ENCODE results near the gene CHID1. TPM values are rescaled to one million over a fixed set of nuclear protein-coding genes. Genes with fewer than 3 reads are reported as not detected.

Gene CHID1
- total RNA-seq, 3 donors from 2014 or later = 58.3 to 79.5 (median 68.3) TPM

DNA sequence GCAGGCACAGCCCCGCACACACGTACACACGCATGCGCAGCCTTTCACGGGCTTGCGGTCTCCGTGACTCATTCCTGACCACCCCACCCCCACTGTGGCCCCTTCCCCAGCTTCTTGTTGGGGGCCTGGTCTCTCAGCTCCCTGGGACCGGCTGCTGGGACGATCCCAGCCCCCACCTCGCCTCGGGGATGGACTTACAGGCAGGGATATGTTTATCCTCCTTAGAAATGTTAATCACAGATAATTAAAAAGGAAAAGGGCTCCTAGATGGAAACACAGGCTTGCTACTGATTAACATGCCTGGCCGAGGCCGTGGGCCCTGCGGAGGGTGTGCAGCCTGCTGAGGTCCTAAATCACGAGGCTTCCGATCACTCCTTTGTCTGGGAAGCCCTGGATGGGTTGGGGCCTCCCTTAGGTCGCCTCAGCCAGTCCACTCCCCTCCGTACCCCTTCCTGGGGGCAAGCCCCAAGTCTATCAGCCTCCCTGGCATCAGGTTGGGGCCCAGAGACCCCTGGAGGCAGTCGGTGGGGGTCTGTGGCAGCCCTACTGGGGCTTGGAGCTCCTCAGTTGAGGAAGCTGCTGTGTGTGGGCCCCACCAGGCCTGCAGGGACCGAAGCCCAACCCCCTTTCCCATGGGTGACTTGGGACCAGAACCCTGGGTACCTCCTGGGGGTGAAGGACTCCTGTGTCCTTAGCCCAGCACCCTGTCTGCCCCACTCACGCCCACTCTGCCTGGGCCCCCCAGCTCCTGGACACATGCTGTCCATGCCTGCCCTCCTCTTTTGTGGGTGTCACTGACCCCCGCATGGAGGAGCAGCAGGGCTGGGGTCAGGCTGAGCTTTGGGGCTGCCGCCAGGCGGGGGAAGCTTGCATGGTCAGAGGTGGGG is 47.3 kb downstream of the CHID1 start:
- no peak overlapping the region for H3K27ac ChIP-seq
- TF ChIP-seq, protein P1, sequence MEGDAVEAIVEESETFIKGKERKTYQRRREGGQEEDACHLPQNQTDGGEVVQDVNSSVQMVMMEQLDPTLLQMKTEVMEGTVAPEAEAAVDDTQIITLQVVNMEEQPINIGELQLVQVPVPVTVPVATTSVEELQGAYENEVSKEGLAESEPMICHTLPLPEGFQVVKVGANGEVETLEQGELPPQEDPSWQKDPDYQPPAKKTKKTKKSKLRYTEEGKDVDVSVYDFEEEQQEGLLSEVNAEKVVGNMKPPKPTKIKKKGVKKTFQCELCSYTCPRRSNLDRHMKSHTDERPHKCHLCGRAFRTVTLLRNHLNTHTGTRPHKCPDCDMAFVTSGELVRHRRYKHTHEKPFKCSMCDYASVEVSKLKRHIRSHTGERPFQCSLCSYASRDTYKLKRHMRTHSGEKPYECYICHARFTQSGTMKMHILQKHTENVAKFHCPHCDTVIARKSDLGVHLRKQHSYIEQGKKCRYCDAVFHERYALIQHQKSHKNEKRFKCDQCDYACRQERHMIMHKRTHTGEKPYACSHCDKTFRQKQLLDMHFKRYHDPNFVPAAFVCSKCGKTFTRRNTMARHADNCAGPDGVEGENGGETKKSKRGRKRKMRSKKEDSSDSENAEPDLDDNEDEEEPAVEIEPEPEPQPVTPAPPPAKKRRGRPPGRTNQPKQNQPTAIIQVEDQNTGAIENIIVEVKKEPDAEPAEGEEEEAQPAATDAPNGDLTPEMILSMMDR (IDR thresholded peaks at IDR 0.05) = no peak
- TF ChIP-seq POLR2A (IDR thresholded peaks at IDR 0.05) (no peak), POLR2AphosphoS5 (IDR thresholded peaks at IDR 0.05) (no peak)
- intact Hi-C loops (cut with DNase I; ENCODE audit: low total_unique reads) = loop anchor here (10.0 kb wide), 1 partner anchor 122 kb away; no protein-coding TSS in a partner anchor
- no peaks in the 10 kb centered on the region for H3K9me3 ChIP-seq
- H3K27me3 ChIP-seq = no peaks in the 10 kb centered on the region
- H3K4me3 ChIP-seq = no peak overlapping the region
- DNase-seq (ENCODE audit: low spot score in 2 of 2) = no peak
- H3K36me3 ChIP-seq = no peaks in the 10 kb centered on the region
- H3K4me1 ChIP-seq = peaks cover 0 to 4% of the 10 kb centered on the region in 2 donors

DNA sequence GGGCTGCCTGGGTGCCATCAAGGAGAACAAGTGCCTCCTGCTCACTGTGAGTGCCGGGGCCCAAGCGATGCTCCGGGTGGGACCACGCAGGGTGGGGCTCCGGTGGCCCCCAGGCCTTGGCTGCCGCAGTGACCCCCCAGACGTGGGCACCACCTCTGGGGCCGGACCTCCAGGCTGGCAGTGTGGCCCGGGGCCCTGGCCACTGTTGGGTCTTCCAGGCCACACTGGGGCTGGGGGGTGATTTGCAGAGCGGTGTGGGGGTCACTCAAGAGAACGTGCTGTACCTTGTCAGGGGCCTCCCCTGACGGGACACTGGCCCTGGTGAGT is 48.0 kb downstream of the CHID1 start:
- H3K27ac ChIP-seq = no peak overlapping the region
- no peaks in the 10 kb centered on the region for H3K27me3 ChIP-seq
- DNase-seq (ENCODE audit: low spot score in 2 of 2) = no peak
- H3K4me1 ChIP-seq = peaks cover 0 to 4% of the 10 kb centered on the region in 2 donors
- H3K36me3 ChIP-seq = no peaks in the 10 kb centered on the region
- intact Hi-C loops (cut with DNase I; ENCODE audit: low total_unique reads) = loop anchor here (10.0 kb wide), 1 partner anchor 122 kb away; no protein-coding TSS in a partner anchor
- H3K9me3 ChIP-seq = no peaks in the 10 kb centered on the region
- TF ChIP-seq, protein P1 (IDR thresholded peaks at IDR 0.05) = no peak
- TF ChIP-seq POLR2AphosphoS5 (IDR thresholded peaks at IDR 0.05) = no peak
- TF ChIP-seq POLR2A (IDR thresholded peaks at IDR 0.05) = no peak
- no peak overlapping the region for H3K4me3 ChIP-seq

DNA sequence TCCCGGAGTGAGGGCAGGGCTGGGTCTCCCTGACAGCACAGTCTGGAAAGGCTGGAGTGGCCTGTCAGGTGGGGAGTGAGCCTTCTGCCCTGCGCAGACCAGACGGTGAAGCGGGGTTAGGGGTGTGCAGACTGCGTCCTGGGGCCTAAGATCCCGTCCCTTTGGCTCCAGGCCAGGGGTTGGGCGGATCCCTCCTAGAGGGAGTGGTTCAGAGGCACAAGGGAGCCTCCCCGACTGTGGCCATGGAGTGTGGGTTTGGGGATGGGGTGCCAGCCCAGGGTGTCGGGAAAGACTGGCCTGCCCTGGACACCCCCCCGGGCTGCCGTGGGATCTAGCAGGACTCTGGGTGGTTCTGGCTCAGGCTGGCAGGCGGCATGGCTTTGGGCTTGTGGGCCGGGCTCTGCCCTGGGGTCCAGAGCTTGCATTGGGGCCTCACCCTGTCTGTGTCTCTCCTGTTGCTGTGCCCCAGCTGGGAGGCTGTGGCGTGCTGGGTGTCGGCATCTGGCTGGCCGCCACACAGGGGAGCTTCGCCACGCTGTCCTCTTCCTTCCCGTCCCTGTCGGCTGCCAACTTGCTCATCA is 48.4 kb downstream of the CHID1 start:
- DNase-seq (ENCODE audit: low spot score in 2 of 2) = no peak
- intact Hi-C loops (cut with DNase I; ENCODE audit: low total_unique reads) = loop anchor here (10.0 kb wide), 1 partner anchor 123 kb away; no protein-coding TSS in a partner anchor
- Histone ChIP-seq H3K9me3 (no peaks in the 10 kb centered on the region), H3K36me3 (no peaks in the 10 kb centered on the region), H3K4me3 (no peak overlapping the region), H3K27me3 (no peaks in the 10 kb centered on the region), H3K4me1 (peaks cover 0 to 4% of the 10 kb centered on the region in 2 donors), H3K27ac (no peak overlapping the region)
- no peak for TF ChIP-seq POLR2A (IDR thresholded peaks at IDR 0.05)
- TF ChIP-seq, protein P1 (IDR thresholded peaks at IDR 0.05) = no peak
- no peak for TF ChIP-seq POLR2AphosphoS5 (IDR thresholded peaks at IDR 0.05)

DNA sequence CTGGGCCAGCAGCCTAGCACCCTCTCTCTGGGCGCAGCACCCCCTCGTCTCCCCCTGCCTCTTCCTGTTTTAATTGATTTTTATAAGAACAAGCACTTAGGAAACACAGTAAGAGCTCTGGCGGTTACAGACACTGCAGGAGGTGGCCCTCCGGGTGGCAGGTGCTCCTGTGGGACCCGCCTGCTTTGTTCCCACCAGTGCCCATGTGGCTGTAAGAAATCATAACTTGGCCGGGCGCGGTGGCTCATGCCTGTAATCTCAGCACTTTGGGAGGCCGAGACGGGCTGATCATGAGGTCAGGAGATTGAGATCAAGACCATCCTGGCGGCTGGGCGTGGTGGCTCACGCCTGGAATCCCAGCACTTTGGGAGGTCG is 49.5 kb downstream of the CHID1 start:
- Histone ChIP-seq H3K9me3 (no peaks in the 10 kb centered on the region), H3K4me1 (peaks cover 0 to 4% of the 10 kb centered on the region in 2 donors), H3K4me3 (no peak overlapping the region), H3K36me3 (no peaks in the 10 kb centered on the region), H3K27ac (no peak overlapping the region), H3K27me3 (no peaks in the 10 kb centered on the region)
- no peak for DNase-seq (ENCODE audit: low spot score in 2 of 2)
- TF ChIP-seq, protein P1 (IDR thresholded peaks at IDR 0.05) = no peak
- TF ChIP-seq POLR2AphosphoS5 (IDR thresholded peaks at IDR 0.05) (no peak), POLR2A (IDR thresholded peaks at IDR 0.05) (no peak)
- intact Hi-C loops (cut with DNase I; ENCODE audit: low total_unique reads) = loop anchor here (10.0 kb wide), 1 partner anchor 124 kb away; no protein-coding TSS in a partner anchor

All from breast epithelium (tissue), 4 donors.